CD4-positive, alpha-beta T cell (primary cell): ENCODE results near the gene SCGB1C2. TPM values are rescaled to one million over a fixed set of nuclear protein-coding genes. Genes with fewer than 3 reads are reported as not detected.

ENCODE experiments used
- ATAC-seq: fragments of 200-7000 bp; cut with Tn5 transposase; one replicate; pipeline ENCODE4 v1.10.0; 2022; ENCODE audit warnings: mild to moderate bottlenecking; ENCODE audit not compliant: poor library complexity
- CTCF ChIA-PET: fragments of 350-600 bp; sonication (Branson Sonifier 250); formaldehyde crosslinking; loops from one replicate; lab custom pipeline; 2021; ENCODE audit warnings: antibody characterized with exemption, inconsistent platforms; lab: Charles Lee
- POLR2A ChIA-PET: fragments of 350-600 bp; sonication (Branson Sonifier 250); formaldehyde crosslinking; loops from one replicate; lab custom pipeline; 2021; ENCODE audit warnings: antibody characterized with exemption, inconsistent platforms; lab: Charles Lee
- DNase-seq, 14 experiments: peaks; one replicate each; pipeline ENCODE4 v3.0.0-alpha.2; 2013 to 2020; ENCODE audit warnings: mixed read lengths in 2 of 14
- H3K27ac ChIP-seq, 2 donors: one replicate each; pipeline versions ENCODE4 v1.5.1 to v1.7.0; 2013; ENCODE audit warnings: low read length in 2 of 2, low read depth in 1 of 2, mild to moderate bottlenecking in 1 of 2
- H3K27me3 ChIP-seq, 2 experiments: 1 replicate in 1 of 2; 2 replicates in 1 of 2; pipeline versions ENCODE4 v1.6.1 to v1.7.0; 2013; ENCODE audit warnings: low read length in 2 of 2, control low read depth in 1 of 2, mild to moderate bottlenecking in 1 of 2, moderate library complexity in 1 of 2; ENCODE audit not compliant: insufficient read depth in 2 of 2, control insufficient read depth in 1 of 2
- H3K36me3 ChIP-seq: one replicate; pipeline ENCODE4 v1.6.1; 2013; ENCODE audit warnings: low read length, control low read depth; ENCODE audit not compliant: insufficient read depth
- H3K4me1 ChIP-seq: one replicate; pipeline ENCODE4 v1.6.1; 2013; ENCODE audit warnings: low read length, control low read depth; ENCODE audit not compliant: insufficient read depth
- H3K4me3 ChIP-seq: one replicate; pipeline ENCODE4 v1.5.1; 2013; ENCODE audit warnings: mild to moderate bottlenecking, low read length, moderate library complexity
- H3K9me3 ChIP-seq, 2 experiments: 1 replicate in 1 of 2; 2 replicates in 1 of 2; pipeline versions ENCODE4 v1.6.1 to v1.7.0; 2013; ENCODE audit warnings: low read length in 2 of 2, mild to moderate bottlenecking in 2 of 2, control low read depth in 1 of 2, moderate library complexity in 1 of 2; ENCODE audit not compliant: control insufficient read depth in 1 of 2, insufficient read depth in 1 of 2
- H3K27ac Mint-ChIP-seq: one replicate; pipeline ENCODE4 v1.8.0; 2020; ENCODE audit warnings: mixed read lengths
- H3K27me3 Mint-ChIP-seq: one replicate; pipeline ENCODE4 v1.8.0; 2021; ENCODE audit warnings: mixed read lengths
- H3K36me3 Mint-ChIP-seq: one replicate; pipeline ENCODE4 v1.8.0; 2021; ENCODE audit warnings: low read depth, mixed read lengths
- H3K4me1 Mint-ChIP-seq: one replicate; pipeline ENCODE4 v1.8.0; 2021; ENCODE audit warnings: low read depth, mixed read lengths
- H3K4me3 Mint-ChIP-seq: one replicate; pipeline ENCODE4 v1.8.0; 2020; ENCODE audit warnings: mild to moderate bottlenecking, mixed read lengths
- H3K9me3 Mint-ChIP-seq: one replicate; pipeline ENCODE4 v1.8.0; 2020; ENCODE audit warnings: mixed read lengths
- intact Hi-C, 2 experiments: fragments of 100-400 bp; cut with DNase I in 1 of 2; cut with micrococcal nuclease in 1 of 2; formaldehyde crosslinking; loops; one replicate each; pipeline versions ENCODE4 v1.15.1 to v1.9.0; 2023 to 2025; cut with DNase I, micrococcal nuclease
- total RNA-seq, 174 experiments: library from RNA in 2 of 174; stranded (reverse) in 2 of 174; gene quantifications; one replicate each; pipeline ENCODE4 v1.2.3 and lab custom pipeline; 2021 to 2026
- TF ChIP-seq, protein P1 (sequence below): fragments of 200-600 bp; IDR thresholded peaks from one replicate; pipeline ENCODE4 v1.8.0; 2022; ENCODE audit warnings: antibody characterized with exemption, mild to moderate bottlenecking

The SCGB1C2 gene
- total RNA-seq, 2 experiments from 2014 or later: not detected

- H3K4me3 Mint-ChIP-seq: no peak overlapping the region
- no peaks in the 10 kb centered on the region for H3K9me3 Mint-ChIP-seq
- no peaks in the 10 kb centered on the region for H3K9me3 ChIP-seq
- DNase-seq (no peak), ATAC-seq (no peak)
- ChIA-PET CTCF (no interaction called here), POLR2A (no interaction called here)
- H3K4me3 ChIP-seq: no peak overlapping the region
- intact Hi-C loops: no loop called here
- no peaks in the 10 kb centered on the region for H3K27me3 Mint-ChIP-seq
- H3K36me3 Mint-ChIP-seq: no peaks in the 10 kb centered on the region
- H3K4me1 Mint-ChIP-seq: no peaks in the 10 kb centered on the region
- H3K27ac Mint-ChIP-seq: no peak overlapping the region
- H3K27ac ChIP-seq: no peak overlapping the region
- H3K27me3 ChIP-seq: peaks cover 0 to 7% of the 10 kb centered on the region in 2 experiments
- TF ChIP-seq, protein P1, sequence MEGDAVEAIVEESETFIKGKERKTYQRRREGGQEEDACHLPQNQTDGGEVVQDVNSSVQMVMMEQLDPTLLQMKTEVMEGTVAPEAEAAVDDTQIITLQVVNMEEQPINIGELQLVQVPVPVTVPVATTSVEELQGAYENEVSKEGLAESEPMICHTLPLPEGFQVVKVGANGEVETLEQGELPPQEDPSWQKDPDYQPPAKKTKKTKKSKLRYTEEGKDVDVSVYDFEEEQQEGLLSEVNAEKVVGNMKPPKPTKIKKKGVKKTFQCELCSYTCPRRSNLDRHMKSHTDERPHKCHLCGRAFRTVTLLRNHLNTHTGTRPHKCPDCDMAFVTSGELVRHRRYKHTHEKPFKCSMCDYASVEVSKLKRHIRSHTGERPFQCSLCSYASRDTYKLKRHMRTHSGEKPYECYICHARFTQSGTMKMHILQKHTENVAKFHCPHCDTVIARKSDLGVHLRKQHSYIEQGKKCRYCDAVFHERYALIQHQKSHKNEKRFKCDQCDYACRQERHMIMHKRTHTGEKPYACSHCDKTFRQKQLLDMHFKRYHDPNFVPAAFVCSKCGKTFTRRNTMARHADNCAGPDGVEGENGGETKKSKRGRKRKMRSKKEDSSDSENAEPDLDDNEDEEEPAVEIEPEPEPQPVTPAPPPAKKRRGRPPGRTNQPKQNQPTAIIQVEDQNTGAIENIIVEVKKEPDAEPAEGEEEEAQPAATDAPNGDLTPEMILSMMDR: no peak
- no peaks in the 10 kb centered on the region for H3K4me1 ChIP-seq
- H3K36me3 ChIP-seq: no peaks in the 10 kb centered on the region
Observed at GRCh38 chr17:155576-155975, 18.2 kb downstream of the SCGB1C2 start.

DNA sequence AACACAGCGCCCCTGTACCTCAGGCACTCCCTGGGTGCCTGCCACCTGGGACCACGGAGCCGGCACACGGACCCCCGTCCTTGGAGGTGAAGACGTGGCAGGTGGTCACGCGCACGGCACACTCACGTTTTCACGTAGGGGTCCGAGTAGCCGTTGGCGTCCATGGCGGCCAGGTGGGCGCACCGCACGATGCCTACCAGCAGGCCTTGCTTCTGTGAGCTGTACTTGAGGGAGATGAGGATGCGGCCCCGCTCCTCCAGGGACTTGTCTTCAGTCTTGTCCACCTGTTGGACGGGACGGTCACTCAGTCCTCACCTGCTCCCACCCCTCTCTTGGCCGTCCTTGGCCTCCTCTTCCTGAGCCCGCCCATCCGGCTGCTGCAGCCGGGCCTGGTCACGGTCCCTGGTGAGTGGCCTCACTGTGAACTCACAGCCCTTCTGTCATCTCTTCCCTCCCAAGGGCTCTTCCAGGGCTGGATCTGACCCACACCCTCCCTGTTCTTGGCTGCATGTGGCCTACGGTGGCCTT lies 18.8 kb downstream of the SCGB1C2 start:
- Histone ChIP-seq H3K27ac (no peak overlapping the region), H3K36me3 (no peaks in the 10 kb centered on the region), H3K4me1 (no peaks in the 10 kb centered on the region), H3K4me3 (no peak overlapping the region), H3K9me3 (no peaks in the 10 kb centered on the region), H3K27me3 (peaks cover 0 to 7% of the 10 kb centered on the region in 2 experiments)
- ChIA-PET POLR2A (no interaction called here), CTCF (no interaction called here)
- ATAC-seq (no peak), DNase-seq (no peak)
- TF ChIP-seq, protein P1: no peak
- intact Hi-C loops: no loop called here
- H3K9me3 Mint-ChIP-seq: no peaks in the 10 kb centered on the region
- no peaks in the 10 kb centered on the region for H3K4me1 Mint-ChIP-seq
- H3K4me3 Mint-ChIP-seq: no peak overlapping the region
- H3K27me3 Mint-ChIP-seq: no peaks in the 10 kb centered on the region
- H3K27ac Mint-ChIP-seq: no peak overlapping the region
- no peaks in the 10 kb centered on the region for H3K36me3 Mint-ChIP-seq

DNA sequence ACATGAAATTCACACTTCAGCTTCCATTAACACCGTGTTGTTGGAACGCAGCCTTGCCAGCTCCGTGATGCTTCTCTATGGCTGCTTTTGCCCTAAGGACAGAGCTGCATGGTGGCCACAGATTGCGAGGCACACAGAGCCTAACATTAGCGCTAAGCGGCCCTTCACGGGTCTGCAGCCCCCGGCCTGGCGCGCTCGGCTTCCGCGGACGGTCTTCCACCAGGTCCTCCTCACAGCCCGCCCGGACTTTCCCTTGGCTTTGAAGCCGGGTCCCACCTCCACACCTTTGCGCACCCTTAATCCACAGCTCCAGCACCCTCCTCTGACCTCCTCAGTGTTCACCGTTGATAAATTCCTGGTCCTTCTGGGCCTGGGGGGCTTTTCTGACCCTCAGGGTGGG lies 19.6 kb downstream of the SCGB1C2 start:
- no peak overlapping the region for H3K27ac ChIP-seq
- intact Hi-C loops: no loop called here
- Mint-ChIP-seq H3K36me3 (no peaks in the 10 kb centered on the region), H3K27me3 (no peaks in the 10 kb centered on the region), H3K9me3 (no peaks in the 10 kb centered on the region), H3K4me1 (no peaks in the 10 kb centered on the region), H3K4me3 (no peak overlapping the region), H3K27ac (no peak overlapping the region)
- no peak for ATAC-seq
- no peaks in the 10 kb centered on the region for H3K9me3 ChIP-seq
- ChIA-PET POLR2A (no interaction called here), CTCF (no interaction called here)
- H3K36me3 ChIP-seq: no peaks in the 10 kb centered on the region
- peaks cover 0 to 7% of the 10 kb centered on the region in 2 experiments for H3K27me3 ChIP-seq
- DNase-seq: no peak
- H3K4me3 ChIP-seq: no peak overlapping the region
- TF ChIP-seq, protein P1: no peak
- no peaks in the 10 kb centered on the region for H3K4me1 ChIP-seq
